PC-3 (cell line): ENCODE results near the gene SP100. TPM values are rescaled to one million over a fixed set of nuclear protein-coding genes. Genes with fewer than 3 reads are reported as not detected.

Experiments used
- ATAC-seq: fragments of 200-7000 bp; cut with Tn5 transposase; 2 replicates; pipeline ENCODE4 v1.9.1; 2020; ENCODE audit warnings: mild to moderate bottlenecking, moderate library complexity
- BruUV-seq: library from RNA; stranded (reverse); fragments of 400-500 nt; replicated peaks from 2 replicates; lab custom pipeline; 2021; lab: Mats Ljungman, UMichigan
- CTCF ChIA-PET: fragments of 300-600 bp; sonication (Branson Sonifier 250); formaldehyde crosslinking; loops from one replicate; lab custom pipeline; 2022; ENCODE audit warnings: antibody characterized with exemption; lab: Charles Lee
- POLR2A ChIA-PET: fragments of 300-600 bp; sonication (Branson Sonifier 250); formaldehyde crosslinking; loops from one replicate; lab custom pipeline; 2022; ENCODE audit warnings: antibody characterized with exemption; ENCODE audit not compliant: unreplicated experiment; lab: Charles Lee
- DNase-seq: peaks from one replicate; pipeline ENCODE4 v3.0.0-alpha.2; 2015
- H2AFZ ChIP-seq: fragments of 300-600 bp; sonication (generic); 2 replicates; pipeline ENCODE4 v1.6.0; 2016; ENCODE audit warnings: antibody characterized with exemption, low read length
- H3F3A ChIP-seq: fragments of 300-600 bp; sonication (generic); one replicate; pipeline ENCODE4 v1.6.0; 2017; ENCODE audit warnings: antibody characterized with exemption, low read length, control low read depth, mild to moderate bottlenecking; ENCODE audit not compliant: unreplicated experiment
- H3K27ac ChIP-seq: fragments of 300-600 bp; sonication (generic); 2 replicates; pipeline ENCODE4 v1.5.1; 2016; ENCODE audit warnings: mild to moderate bottlenecking, low read length
- H3K27me3 ChIP-seq: fragments of 300-600 bp; sonication (generic); 2 replicates; pipeline ENCODE4 v1.6.1; 2016; ENCODE audit warnings: low read length, mixed read lengths
- H3K36me3 ChIP-seq: fragments of 300-600 bp; sonication (generic); 2 replicates; pipeline ENCODE4 v1.6.1; 2016; ENCODE audit warnings: low read depth, mixed run types, low read length, mixed read lengths
- H3K4me1 ChIP-seq: fragments of 300-600 bp; sonication (generic); 2 replicates; pipeline ENCODE4 v1.5.1; 2016; ENCODE audit warnings: low read length; ENCODE audit not compliant: insufficient read depth
- H3K4me2 ChIP-seq: fragments of 300-600 bp; sonication (generic); 2 replicates; pipeline ENCODE4 v1.6.0; 2016; ENCODE audit warnings: low read length
- H3K4me3 ChIP-seq: fragments of 300-600 bp; sonication (generic); 2 replicates; pipeline ENCODE4 v1.5.1; 2016; ENCODE audit warnings: mild to moderate bottlenecking, low read length, mixed read lengths
- H3K79me2 ChIP-seq: fragments of 300-600 bp; sonication (generic); 2 replicates; pipeline ENCODE4 v1.6.1; 2017; ENCODE audit warnings: low read length, mixed read lengths
- H3K9ac ChIP-seq: fragments of 300-600 bp; sonication (generic); 2 replicates; pipeline ENCODE4 v1.6.0; 2016; ENCODE audit warnings: mild to moderate bottlenecking, low read length
- H3K9me2 ChIP-seq: fragments of 300-600 bp; sonication (generic); replicated peaks from 2 replicates; pipeline ENCODE4 v1.6.1; 2016; ENCODE audit warnings: mixed run types, low read length, mixed read lengths
- H3K9me3 ChIP-seq: fragments of 300-600 bp; sonication (generic); 2 replicates; pipeline ENCODE4 v1.6.1; 2016; ENCODE audit warnings: low read length, mixed read lengths
- H4K20me1 ChIP-seq: fragments of 300-600 bp; sonication (generic); 2 replicates; pipeline ENCODE4 v1.6.1; 2016; ENCODE audit warnings: low read length, mixed read lengths
- EZH2 ChIP-seq: fragments of 300-600 bp; sonication (generic); IDR thresholded peaks from one replicate; pipeline ENCODE4 v1.6.1; 2017; ENCODE audit warnings: antibody characterized with exemption, mild to moderate bottlenecking, low read length; ENCODE audit not compliant: unreplicated experiment
- EZH2phosphoT487 ChIP-seq: fragments of 300-600 bp; sonication (generic); IDR thresholded peaks from 2 replicates; pipeline ENCODE4 v1.6.1; 2018; ENCODE audit warnings: mild to moderate bottlenecking, antibody characterized with exemption, low read length, borderline replicate concordance
- intact Hi-C: fragments of 100-400 bp; cut with micrococcal nuclease; formaldehyde crosslinking; loops from 2 replicates; pipeline ENCODE4 v1.9.0; 2023
- total RNA-seq: library from RNA; depleted of rRNA; stranded (reverse); fragments of >200 nt; gene quantifications from 2 replicates; pipeline ENCODE4 v1.2.3, GENCODE V29; 2014
- TF ChIP-seq, protein P1 (sequence below): fragments of 300-600 bp; sonication (generic); conservative IDR thresholded peaks from 2 replicates; pipeline ENCODE4 v1.5.1; 2017; ENCODE audit warnings: antibody characterized with exemption, low read depth, mild to moderate bottlenecking, low read length

The SP100 gene
- total RNA-seq, 1 experiment from 2014 or later, result 49.8 TPM

DNA sequence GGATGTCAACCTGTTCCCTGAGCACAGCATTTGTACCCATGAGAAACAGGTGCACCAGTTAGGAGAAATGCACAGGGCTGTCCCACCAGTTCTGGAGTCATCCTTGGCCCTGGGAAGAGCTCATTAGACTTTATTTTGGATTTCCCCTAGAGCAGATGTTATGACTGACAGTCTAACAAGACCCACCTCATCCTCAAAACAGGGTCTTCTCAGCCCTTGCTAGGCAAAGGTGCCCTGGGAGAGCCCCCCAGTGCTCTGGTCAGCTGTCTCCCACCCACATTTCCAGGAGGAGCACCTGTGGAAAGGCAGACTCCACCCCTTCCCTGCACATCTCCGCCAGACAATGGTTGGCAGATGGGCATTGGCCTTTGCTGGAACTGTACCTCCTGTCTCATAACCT is 5.7 kb upstream of the SP100 start:
- Histone ChIP-seq H3K4me1 (peaks cover 16% of the 10 kb centered on the region), H3K4me3 (no peak overlapping the region), H4K20me1 (no peaks in the 10 kb centered on the region), H2AFZ (no peak overlapping the region), H3K79me2 (no peaks in the 10 kb centered on the region), H3K36me3 (no peaks in the 10 kb centered on the region), H3K27me3 (no peaks in the 10 kb centered on the region), H3K9me3 (no peaks in the 10 kb centered on the region), H3F3A (no peaks in the 10 kb centered on the region), H3K9ac (no peak overlapping the region), H3K4me2 (no peak overlapping the region), H3K9me2 (no peaks in the 10 kb centered on the region), H3K27ac (no peak overlapping the region)
- POLR2A ChIA-PET, result no interaction called here
- BruUV-seq, result no TSS peak
- ATAC-seq, result no peak
- CTCF ChIA-PET, result no interaction called here
- intact Hi-C loops, result loop anchor here (10.0 kb wide), 3 partner anchors 195 to 385 kb away; partner anchors contain the start of genes CAB39 and SP110
- TF ChIP-seq EZH2 (no peak), EZH2phosphoT487 (no peak)
- TF ChIP-seq, protein P1, sequence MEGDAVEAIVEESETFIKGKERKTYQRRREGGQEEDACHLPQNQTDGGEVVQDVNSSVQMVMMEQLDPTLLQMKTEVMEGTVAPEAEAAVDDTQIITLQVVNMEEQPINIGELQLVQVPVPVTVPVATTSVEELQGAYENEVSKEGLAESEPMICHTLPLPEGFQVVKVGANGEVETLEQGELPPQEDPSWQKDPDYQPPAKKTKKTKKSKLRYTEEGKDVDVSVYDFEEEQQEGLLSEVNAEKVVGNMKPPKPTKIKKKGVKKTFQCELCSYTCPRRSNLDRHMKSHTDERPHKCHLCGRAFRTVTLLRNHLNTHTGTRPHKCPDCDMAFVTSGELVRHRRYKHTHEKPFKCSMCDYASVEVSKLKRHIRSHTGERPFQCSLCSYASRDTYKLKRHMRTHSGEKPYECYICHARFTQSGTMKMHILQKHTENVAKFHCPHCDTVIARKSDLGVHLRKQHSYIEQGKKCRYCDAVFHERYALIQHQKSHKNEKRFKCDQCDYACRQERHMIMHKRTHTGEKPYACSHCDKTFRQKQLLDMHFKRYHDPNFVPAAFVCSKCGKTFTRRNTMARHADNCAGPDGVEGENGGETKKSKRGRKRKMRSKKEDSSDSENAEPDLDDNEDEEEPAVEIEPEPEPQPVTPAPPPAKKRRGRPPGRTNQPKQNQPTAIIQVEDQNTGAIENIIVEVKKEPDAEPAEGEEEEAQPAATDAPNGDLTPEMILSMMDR, result no peak
- no peak for DNase-seq

- H3K27ac ChIP-seq, result no peak overlapping the region
- H3K9me3 ChIP-seq, result no peaks in the 10 kb centered on the region
- H4K20me1 ChIP-seq, result no peaks in the 10 kb centered on the region
- H2AFZ ChIP-seq, result peak overlapping the region; percentile 98
- H3K4me1 ChIP-seq, result peaks cover 19% of the 10 kb centered on the region
- H3K79me2 ChIP-seq, result no peaks in the 10 kb centered on the region
- no peak for DNase-seq
- no TSS peak for BruUV-seq
- TF ChIP-seq EZH2phosphoT487 (no peak), EZH2 (no peak)
- TF ChIP-seq, protein P1, result no peak
- H3K4me3 ChIP-seq, result peak overlapping the region; percentile 78
- H3K9ac ChIP-seq, result peak overlapping the region; percentile 65
- H3K4me2 ChIP-seq, result peak overlapping the region; percentile 88
- POLR2A ChIA-PET, result no interaction called here
- ATAC-seq, result no peak
- CTCF ChIA-PET, result no interaction called here
- no peaks in the 10 kb centered on the region for H3F3A ChIP-seq
- no peaks in the 10 kb centered on the region for H3K9me2 ChIP-seq
- H3K27me3 ChIP-seq, result no peaks in the 10 kb centered on the region
- intact Hi-C loops, result loop anchor here (10.0 kb wide), 3 partner anchors 196 to 384 kb away; partner anchors contain the start of genes CAB39 and SP110
- H3K36me3 ChIP-seq, result no peaks in the 10 kb centered on the region
Measured at GRCh38 chr2:230410861-230411569, 5.0 kb upstream of the SP100 start.
